ENCODE data around the gene ELMOD3. TPM values are rescaled to one million over a fixed set of nuclear protein-coding genes. Genes with fewer than 3 reads are reported as not detected.
"Not testable (repeated sequence)": the region's sequence is repeated elsewhere in the genome, so short reads cannot be mapped to it uniquely, and the experiment has no call there.

The ELMOD3 gene
- total RNA-seq, 4 donors from 2014 or later, result 24.4 to 41.8 (median 30.0) TPM

GRCh38 chr2:85309699-85310321 is 44.8 kb upstream of the ELMOD3 start:
- Histone ChIP-seq H3K27me3 (no peaks in the 10 kb centered on the region), H3K4me1 (peaks cover 8% of the 10 kb centered on the region), H3K27ac (no peak overlapping the region), H3K36me3 (peaks cover 24% of the 10 kb centered on the region), H3K4me3 (no peak overlapping the region), H3K9me3 (no peaks in the 10 kb centered on the region)
- WGBS, result 71% methylated on average over 19 of the region's 19 CpGs
- DNase-seq (ENCODE audit: low spot score in 2 of 2), result no peak
- TF ChIP-seq POLR2AphosphoS5 (IDR thresholded peaks at IDR 0.05) (no peak), EP300 (IDR thresholded peaks at IDR 0.05) (no peak), CTCF (IDR thresholded peaks at IDR 0.05) (no peak), POLR2A (IDR thresholded peaks at IDR 0.05) (no peak)

- WGBS, result 82% methylated on average over 3 of the region's 3 CpGs
- H3K4me3 ChIP-seq, result no peak overlapping the region
- peaks cover 26% of the 10 kb centered on the region for H3K36me3 ChIP-seq
- no peaks in the 10 kb centered on the region for H3K27me3 ChIP-seq
- no peak overlapping the region for H3K27ac ChIP-seq
- peaks cover 8% of the 10 kb centered on the region for H3K4me1 ChIP-seq
- no peak for DNase-seq (ENCODE audit: low spot score in 2 of 2)
- TF ChIP-seq EP300 (IDR thresholded peaks at IDR 0.05) (no peak), CTCF (IDR thresholded peaks at IDR 0.05) (no peak), POLR2AphosphoS5 (IDR thresholded peaks at IDR 0.05) (no peak), POLR2A (IDR thresholded peaks at IDR 0.05) (no peak)
- no peaks in the 10 kb centered on the region for H3K9me3 ChIP-seq
Measured at GRCh38 chr2:85310330-85310729, 44.2 kb upstream of the ELMOD3 start.

- peaks cover 24% of the 10 kb centered on the region for H3K36me3 ChIP-seq
- no peak for DNase-seq (ENCODE audit: low spot score in 2 of 2)
- no peak overlapping the region for H3K4me3 ChIP-seq
- H3K27me3 ChIP-seq, result no peaks in the 10 kb centered on the region
- TF ChIP-seq CTCF (IDR thresholded peaks at IDR 0.05) (no peak), POLR2AphosphoS5 (IDR thresholded peaks at IDR 0.05) (no peak), EP300 (IDR thresholded peaks at IDR 0.05) (no peak), POLR2A (IDR thresholded peaks at IDR 0.05) (no peak)
- peaks cover 8% of the 10 kb centered on the region for H3K4me1 ChIP-seq
- H3K27ac ChIP-seq, result no peak overlapping the region
- no peaks in the 10 kb centered on the region for H3K9me3 ChIP-seq
- WGBS, result 71% methylated on average over 7 of the region's 7 CpGs
Measured at GRCh38 chr2:85312404-85312803, 42.2 kb upstream of the ELMOD3 start.

- WGBS, result 94% methylated on average over 10 of the region's 10 CpGs
- TF ChIP-seq POLR2AphosphoS5 (IDR thresholded peaks at IDR 0.05) (no peak), POLR2A (IDR thresholded peaks at IDR 0.05) (no peak), EP300 (IDR thresholded peaks at IDR 0.05) (no peak), CTCF (IDR thresholded peaks at IDR 0.05) (no peak)
Measured at GRCh38 chr2:85314884-85315242, 39.7 kb upstream of the ELMOD3 start.

GRCh38 chr2:85315921-85316320 is 38.6 kb upstream of the ELMOD3 start:
- not testable (repeated sequence) for DNase-seq (ENCODE audit: low spot score in 2 of 2); H3K9me3 ChIP-seq; H3K4me3 ChIP-seq; H3K27me3 ChIP-seq; H3K27ac ChIP-seq
- no CpG with 5 or more reads among the region's 5 CpGs for WGBS
- peaks cover 15% of the 10 kb centered on the region for H3K4me1 ChIP-seq
- peaks cover 55% of the 10 kb centered on the region for H3K36me3 ChIP-seq

More at GRCh38 chr2:85314884-85315242, 39.7 kb upstream of the ELMOD3 start:
- Histone ChIP-seq H3K36me3 (peaks cover 44% of the 10 kb centered on the region), H3K27me3 (no peaks in the 10 kb centered on the region), H3K4me3 (no peak overlapping the region), H3K9me3 (no peaks in the 10 kb centered on the region), H3K4me1 (peaks cover 15% of the 10 kb centered on the region), H3K27ac (no peak overlapping the region)
- no peak for DNase-seq (ENCODE audit: low spot score in 2 of 2)

All from suprapubic skin (tissue), 4 donors.